RPMI8226 (cell line): ENCODE measurements around the gene LRWD1.
A peak's percentile ranks its signal among the peaks of the same experiment; 100 is the strongest.

Source experiments
- DNase-seq: peaks from one replicate; pipeline ENCODE4 v3.0.0-alpha.2; 2015

LRWD1 gene

GRCh38 chr7:102464577-102465280 is at the start of gene LRWD1, which contains the start of gene ALKBH4:
LRWD1 (plus strand) TSS chr7:102464984; CDS start chr7:102465081, 97 bp downstream.
ALKBH4 (minus strand) TSS chr7:102464863; CDS start chr7:102464836, 27 bp downstream.
- peak; percentile 98 for DNase-seq

- no peak for DNase-seq
Observed at GRCh38 chr7:102415685-102416225, 49.0 kb upstream of the LRWD1 start.

GRCh38 chr7:102416406-102416805 is 48.4 kb upstream of the LRWD1 start:
- DNase-seq, result no peak

DNA sequence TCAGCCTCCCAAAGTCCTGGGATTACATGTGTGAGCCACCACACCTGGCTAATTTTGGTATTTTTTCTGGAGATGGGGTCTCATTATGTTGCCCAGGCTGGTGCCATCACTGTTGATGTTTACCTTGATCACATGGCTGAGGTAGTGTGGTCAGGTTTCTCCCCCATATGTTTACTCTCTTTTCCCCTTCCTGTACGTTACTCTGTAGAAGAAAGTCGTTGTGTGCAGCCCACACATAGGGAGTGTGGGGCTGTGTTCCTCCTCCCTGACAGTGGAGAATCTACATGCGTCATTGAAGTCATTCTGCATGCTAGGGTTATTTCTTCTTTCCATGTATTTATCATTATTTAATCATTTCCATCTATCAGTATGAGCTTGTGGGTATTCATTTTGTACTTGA is 47.7 kb upstream of the LRWD1 start:
- DNase-seq, result no peak

GRCh38 chr7:102418592-102418991 is 46.2 kb upstream of the LRWD1 start:
- DNase-seq, result no peak

GRCh38 chr7:102421706-102422240 is 43.0 kb upstream of the LRWD1 start:
- no peak for DNase-seq

DNA sequence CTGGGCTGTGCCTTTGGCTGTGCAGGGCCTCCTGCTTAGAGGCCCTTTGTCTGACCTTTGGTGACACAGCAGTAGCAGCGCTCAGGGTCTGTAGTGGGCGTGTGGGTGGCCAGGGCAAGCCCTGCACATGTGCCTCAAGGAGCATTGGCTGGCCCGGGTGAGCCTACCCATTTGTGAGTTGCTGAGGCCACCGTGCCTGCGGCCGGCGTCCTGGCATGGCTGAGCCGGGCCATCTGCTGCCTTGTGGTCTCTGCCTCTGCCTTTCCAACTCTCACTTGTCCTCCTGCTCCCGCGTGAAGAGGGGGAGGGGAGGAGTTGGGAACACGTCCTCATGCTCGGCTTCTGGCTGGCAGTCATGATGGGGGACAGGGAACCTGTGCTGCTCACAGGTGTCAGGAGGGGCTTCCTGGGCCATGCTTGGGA is 40.6 kb upstream of the LRWD1 start:
- peak; percentile 94 for DNase-seq

DNA sequence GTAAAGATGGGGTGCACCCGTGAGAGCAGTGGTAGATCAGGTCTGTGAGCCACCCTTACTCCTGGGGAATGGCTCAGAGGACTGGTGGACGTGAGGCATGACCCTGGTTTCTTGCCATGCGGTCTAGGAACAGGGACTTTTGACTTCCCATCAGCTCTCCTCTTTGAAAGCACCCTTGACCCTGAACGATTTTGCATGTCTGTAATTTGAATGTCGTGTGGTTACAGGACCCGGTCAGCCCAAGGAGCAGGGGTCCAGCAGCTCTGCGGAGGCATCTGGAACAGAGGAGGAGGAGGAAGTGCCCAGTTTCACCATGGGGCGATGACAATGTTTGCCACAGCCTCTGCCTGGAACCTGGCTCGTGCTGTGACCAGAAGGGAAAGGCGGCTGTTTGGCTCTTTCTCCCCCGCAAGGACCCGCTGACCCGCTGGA is 40.0 kb upstream of the LRWD1 start:
- peak; percentile 76 for DNase-seq

GRCh38 chr7:102425639-102426267 is 39.0 kb upstream of the LRWD1 start:
- DNase-seq, result peak; percentile 95

DNA sequence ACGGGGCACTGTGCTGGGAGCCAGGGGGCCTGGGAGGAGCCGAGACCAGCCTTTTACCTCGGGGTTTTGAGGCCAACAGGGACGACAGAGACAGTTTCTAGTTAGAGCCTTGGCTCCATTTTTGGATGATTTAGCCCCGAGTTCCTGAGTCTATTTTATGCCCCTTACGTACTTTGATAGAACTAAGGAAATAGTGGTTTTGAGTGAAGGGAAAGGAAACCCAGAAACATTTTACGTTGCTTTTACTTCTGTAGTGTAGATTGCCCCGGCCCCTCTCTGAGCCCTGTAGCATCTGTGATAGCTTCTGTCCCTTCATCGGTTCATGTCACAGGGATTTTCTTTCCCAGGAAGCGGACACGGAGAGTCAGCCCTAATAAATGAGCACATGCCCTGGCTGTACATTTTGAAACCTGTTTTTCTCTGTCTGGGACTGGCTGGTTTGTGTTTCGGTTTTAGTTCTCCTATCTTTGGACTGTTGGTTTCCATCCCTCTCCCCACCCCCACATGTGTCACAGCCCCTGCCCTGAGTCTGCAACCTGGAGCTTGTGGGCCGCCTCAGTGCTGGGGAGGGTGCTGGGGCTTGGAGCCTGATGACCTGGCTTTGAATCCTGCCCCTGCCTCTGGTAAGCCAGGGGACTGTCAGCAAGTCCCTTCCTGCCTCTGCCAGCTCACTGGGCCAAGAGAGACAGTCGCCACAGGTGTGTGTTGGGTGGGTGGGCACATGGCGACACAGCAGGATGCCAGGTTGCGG is 38.3 kb upstream of the LRWD1 start:
- DNase-seq, result peak; percentile 96

DNA sequence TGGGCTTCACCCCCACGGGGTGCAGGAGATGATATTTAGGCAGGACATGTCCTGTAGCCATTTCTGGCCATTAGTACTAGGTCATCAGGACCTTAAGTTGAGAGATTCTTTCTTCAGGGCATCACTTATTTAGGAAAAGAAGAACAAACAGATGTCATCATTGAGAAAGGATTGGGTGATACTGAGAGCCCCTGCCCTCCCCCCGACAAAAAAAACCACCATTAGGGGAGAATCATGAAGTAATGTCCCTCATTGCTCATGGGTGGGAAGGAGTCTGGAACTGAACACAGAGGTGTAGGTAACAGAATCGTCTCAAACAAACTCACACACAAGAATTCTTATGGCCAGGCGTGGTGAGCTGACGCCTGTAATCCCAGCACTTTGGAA is 37.8 kb upstream of the LRWD1 start:
- peak; percentile 25 for DNase-seq

- DNase-seq, result no peak
Observed at GRCh38 chr7:102429141-102429899, 35.5 kb upstream of the LRWD1 start.

DNA sequence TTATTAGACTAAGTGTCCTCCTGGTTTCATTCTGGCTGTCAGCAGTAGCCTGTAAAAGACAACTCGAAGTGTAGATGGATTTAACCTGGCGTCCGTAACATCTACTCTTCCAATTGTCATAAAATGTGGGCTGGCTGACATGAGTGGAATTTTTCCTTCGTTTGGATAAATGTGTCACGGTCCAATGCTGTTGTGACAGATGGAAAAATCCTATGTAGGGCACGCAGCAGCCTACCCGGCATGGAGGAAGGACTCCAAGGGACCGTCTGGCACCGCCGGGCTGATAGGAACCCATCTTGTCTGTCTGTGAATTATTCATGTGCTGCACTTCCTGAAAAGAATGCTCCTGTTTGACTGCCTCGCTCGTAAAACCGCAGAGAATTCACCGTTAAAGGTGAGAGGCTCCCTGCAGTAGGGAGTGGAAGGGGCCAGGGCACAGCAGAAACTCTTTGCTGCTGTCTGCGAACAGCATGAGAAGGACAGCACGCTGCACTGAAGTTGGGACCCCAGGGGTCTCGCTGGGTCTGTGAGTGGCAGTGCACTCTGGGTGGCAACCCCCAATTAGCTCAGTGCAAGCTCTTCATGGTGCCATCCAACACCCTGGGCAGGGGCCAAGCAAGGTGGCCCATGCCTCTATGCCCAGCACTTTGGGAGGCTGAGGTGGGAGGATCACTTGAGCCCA is 33.0 kb upstream of the LRWD1 start:
- DNase-seq, result peak; percentile 91

GRCh38 chr7:102432442-102433218 is 32.2 kb upstream of the LRWD1 start:
- peak; percentile 74 for DNase-seq

- DNase-seq, result peak; percentile 94
Observed at GRCh38 chr7:102433219-102434038, 31.4 kb upstream of the LRWD1 start, which contains the start of gene ORAI2. ORAI2 (plus strand) TSS chr7:102433575; CDS start chr7:102438957, 5,382 bp downstream.

DNA sequence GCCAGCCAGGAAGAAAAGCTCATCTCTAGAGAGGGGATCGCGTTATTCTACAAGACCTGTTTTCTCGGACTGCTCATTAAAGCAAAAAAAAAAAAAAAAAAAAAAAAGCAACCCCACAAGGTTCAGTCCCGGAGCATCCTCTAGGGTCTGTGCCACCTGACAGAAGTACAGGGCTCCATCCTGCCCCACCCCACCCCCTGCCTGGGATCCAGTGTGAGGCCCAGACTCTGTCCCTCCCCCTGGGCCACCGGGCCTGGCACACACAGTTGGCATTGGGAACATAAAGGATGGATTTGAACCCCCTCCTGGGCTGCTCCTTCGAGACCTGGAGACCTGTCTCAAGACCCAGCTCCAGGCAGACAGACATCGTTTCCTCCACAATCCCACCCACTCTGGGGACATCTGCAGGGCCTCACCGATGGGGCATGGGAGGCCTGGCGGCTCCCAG is 30.7 kb upstream of the LRWD1 start:
- peak; percentile 65 for DNase-seq

DNA sequence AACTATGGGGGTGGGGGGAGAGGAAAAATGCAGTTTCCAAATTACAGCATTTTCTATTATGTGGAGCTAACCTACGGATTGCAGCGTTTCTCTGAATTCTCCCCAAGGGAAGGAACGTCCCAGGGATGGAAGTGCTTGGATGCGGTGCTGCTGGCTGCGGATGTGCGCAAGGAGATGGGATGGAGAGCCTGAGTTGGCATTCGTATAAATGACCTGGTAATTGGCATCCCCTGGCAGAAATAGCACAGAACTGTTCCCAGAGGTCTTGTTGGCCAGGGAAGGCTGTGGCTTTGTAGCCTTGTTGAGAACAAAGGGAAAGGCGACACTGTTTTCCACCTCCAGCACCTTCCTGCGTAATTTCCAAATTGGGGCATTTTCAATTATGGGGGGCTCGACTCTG is 28.7 kb upstream of the LRWD1 start:
- no peak for DNase-seq

- DNase-seq, result peak; percentile 18
Observed at GRCh38 chr7:102439963-102440795, 24.6 kb upstream of the LRWD1 start.
